Activated T-helper 1 cell treated with Interleukin-2 at 50 U/mL for 16 hours (primary cell): Measurements from ENCODE around the gene HACD2.

Experiments used
- DNase-seq: peaks from one replicate; pipeline ENCODE4 v3.0.0-alpha.2; 2020; ENCODE audit warnings: low read depth

HACD2 gene

DNA sequence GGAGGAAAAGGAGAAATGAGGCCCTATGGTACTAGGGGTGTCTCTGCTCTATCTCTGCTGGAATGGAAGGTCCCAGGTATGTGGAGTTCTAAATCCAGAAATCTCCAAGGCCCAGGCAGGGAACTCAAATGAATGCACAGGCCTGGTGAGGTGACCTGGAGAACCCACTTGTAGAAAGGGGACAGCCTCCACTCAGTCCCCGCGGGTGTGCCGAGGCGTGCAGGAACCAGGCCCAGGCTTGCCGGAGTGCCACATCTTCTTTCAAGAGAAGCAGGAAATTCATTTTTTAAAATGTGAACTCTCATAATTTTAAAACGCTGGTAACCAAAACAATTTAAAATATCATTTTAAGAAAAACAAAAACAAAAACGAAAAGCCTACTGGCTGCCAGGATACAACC is 103.8 kb downstream of the HACD2 start:
- DNase-seq: no peak

DNA sequence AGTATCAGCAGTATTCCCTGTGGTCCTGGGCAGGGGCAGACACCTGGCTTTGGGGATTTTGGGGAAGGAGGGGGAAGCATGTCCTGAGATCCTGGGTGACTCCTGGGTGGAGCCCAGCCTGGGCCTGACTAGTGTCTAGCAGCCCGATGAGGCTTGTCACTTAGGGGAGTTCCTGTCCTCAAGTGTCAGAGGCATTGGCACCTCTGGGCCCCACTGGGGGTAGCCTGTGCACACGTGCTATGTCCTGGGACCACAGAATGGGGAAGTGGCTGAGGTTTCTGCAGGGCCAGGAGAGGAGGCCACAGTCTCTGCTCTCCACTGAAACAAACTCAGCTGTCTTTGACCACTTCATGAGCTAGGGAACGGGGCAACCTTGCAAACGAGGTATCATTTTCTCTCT is 104.4 kb downstream of the HACD2 start:
- DNase-seq: no peak

- no peak for DNase-seq
Measured at GRCh38 chr3:123479891-123480290, 105.0 kb downstream of the HACD2 start.

DNA sequence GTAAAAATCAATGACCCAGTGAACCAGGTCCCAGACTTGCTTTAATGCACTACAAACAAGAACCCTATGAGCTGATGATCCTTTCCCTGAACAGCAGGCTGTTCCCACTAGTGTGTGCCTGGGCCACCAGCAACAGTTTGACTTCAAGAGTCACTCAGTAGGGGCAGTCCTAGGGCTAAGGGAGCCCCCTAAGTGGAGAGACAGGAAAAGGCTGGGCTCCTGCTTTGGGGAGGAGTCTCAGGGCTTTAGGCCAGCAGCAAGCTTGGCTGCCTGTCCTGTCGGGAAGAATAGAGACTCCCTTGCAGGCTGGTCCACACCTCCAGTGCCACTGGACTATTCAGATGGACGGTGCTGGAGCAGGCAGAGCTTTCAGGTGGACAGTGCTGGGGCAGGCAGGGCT is 106.5 kb downstream of the HACD2 start:
- DNase-seq: no peak

- DNase-seq: no peak
Measured at GRCh38 chr3:123476967-123477750, 107.7 kb downstream of the HACD2 start.

GRCh38 chr3:123475786-123476185 is 109.1 kb downstream of the HACD2 start:
- no peak for DNase-seq

DNA sequence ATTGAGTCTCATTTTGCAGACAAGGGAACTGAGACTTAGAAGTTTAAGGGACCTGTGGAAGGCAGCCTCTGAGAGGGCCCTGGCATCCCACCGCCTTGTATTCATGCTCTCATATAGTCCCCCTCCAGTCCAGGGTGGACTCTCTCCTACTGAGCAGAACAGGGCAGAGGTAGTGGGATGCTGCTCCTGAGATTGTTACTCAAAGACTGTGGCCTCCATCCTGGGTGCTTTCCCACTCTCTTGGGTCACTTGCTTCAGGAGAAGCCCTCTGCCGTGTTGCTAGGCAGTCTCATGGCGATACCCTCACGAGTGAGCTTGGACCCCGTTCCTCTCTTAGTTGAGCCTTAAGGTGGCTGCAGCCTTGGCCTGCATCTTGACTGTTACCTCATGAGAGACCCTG is 113.7 kb downstream of the HACD2 start:
- DNase-seq: no peak

DNA sequence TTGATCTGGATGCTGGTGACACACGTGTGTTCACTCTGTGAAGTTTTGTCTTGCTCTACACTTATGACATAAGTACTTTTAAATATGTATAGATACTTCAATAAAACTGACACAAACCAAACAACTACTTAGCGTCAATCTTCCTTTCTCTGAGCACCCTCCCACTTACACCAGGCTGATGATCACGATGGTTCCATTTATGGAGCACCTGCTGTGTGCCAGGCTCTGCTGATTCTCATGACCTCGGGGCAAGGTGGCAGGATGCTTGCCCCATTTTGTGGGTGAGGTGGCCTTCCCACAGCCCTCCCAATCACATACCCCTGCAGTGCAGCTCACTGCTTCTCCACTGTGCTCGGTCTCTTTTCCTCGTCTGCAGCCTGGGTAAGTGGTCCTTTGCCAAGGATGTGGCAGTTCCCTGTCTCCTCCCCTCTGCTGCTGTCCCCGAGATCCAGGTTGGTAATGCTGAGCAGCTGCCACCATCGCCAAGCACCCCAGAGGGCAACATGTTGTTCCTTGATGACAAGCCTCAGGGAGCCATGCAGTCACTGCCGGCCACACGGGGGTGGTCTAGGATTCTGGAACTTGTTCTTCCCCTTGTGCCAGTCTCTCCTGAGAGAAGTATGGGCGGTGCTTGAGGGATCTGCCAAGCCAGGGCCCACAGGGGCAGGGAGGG is 115.4 kb downstream of the HACD2 start:
- no peak for DNase-seq

GRCh38 chr3:123467046-123467445 is 117.8 kb downstream of the HACD2 start:
- no peak for DNase-seq

- no peak for DNase-seq
Measured at GRCh38 chr3:123464211-123464610, 120.6 kb downstream of the HACD2 start.

- no peak for DNase-seq
Measured at GRCh38 chr3:123459862-123460261, 125.0 kb downstream of the HACD2 start.

- DNase-seq: no peak
Measured at GRCh38 chr3:123458255-123458654, 126.6 kb downstream of the HACD2 start.

- no peak for DNase-seq
Measured at GRCh38 chr3:123457841-123458240, 127.0 kb downstream of the HACD2 start.

GRCh38 chr3:123453675-123454074 is 131.2 kb downstream of the HACD2 start:
- no peak for DNase-seq

GRCh38 chr3:123451186-123451585 is 133.7 kb downstream of the HACD2 start:
- no peak for DNase-seq

DNA sequence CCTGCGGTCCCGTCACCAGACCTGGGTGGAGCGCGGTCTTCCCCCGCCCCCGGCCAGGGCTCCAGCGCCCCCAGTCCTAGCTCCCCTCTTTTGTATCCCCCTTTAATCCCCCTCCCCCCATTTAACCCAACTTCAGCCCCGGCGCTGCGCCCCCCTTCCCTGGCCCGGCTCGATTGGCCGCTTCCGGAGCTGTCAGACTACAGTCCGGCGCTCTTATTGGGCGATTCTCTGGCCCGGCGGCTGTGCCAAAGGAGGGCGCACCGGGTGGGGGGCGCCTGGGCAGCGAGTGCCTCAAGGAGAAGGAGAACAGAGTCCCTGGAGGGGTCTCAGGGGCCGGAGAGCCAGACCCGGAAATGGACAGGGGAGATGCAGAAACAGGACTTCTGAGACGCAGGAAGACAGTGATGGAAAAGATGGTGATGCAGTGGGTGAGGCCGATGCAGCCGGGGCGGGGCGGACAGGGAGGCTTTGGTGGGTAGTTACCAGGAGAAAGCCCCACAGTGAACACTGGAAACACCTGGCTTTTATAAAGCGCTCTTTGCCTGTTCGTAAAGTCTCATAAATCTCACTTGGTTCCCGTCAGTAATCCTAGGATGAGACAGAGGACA is 134.8 kb downstream of the HACD2 start:
- no peak for DNase-seq

DNA sequence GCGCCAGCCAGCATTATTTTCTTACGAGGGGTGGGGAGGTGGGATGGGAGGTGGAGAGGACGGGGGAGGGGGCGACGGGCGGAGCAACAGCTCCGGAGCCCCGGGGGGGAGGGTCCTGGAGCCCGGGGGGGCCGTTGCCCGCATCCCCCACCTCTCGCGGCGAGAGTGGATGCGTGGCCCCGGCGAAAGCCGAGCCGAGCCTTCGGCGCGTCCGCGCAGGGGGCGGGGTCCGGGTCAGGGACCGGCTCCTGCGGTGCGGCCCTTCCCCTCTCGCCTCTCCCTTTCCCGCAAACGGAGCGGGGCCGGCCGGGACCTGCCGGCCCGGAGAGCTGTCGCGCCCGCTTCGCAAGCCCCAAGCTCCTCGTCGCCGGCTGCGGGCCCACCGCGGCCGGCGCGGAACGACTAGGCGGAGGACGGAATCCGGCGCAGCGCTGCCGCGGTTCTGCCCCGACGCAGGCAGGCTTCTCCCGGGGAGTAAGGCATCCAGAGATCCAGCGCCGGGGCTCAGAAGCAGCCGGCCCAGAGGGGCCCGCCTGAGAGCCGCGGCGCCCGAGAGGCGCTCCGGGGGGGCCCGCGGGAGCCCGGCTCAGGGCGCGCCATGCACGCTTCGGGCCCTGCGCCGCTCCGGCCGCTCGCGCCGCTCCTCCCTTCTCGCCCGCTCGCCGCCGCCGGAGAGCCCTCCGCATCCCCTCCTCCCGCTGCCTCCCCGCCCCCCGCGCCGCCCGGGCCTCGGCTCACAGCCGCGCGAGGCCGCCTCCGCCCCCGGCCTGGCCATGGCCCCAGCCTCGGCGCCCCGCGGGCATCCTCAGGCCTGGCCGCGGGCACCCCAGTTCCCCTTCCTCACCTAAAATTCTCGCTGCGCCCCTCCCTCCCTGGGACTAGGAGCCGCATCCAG is 135.5 kb downstream of the HACD2 start:
- no peak for DNase-seq

GRCh38 chr3:123448536-123449101 is 136.2 kb downstream of the HACD2 start, which contains the start of gene ADCY5:
Gene ADCY5 (minus strand): TSS chr3:123449090. CDS start chr3:123448545, 545 bp downstream.
- DNase-seq: no peak

GRCh38 chr3:123447749-123448517 is 136.9 kb downstream of the HACD2 start:
- DNase-seq: peak; percentile 5

DNA sequence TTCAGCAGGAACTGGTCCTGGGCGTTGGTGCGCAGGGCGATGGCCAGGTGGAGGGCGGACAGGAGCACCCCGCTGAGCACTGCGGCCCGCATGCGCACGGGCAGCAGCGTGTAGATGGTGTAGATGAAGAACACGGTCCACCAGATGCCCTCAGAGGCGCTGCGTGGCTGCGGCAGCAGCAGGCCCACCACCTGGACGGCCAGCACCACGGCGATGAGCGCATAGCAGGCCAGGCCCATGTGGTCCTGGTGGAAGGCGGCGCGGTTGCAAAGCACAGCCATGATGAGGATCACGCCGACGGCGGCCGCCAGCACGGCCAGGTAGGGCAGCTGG is 137.5 kb downstream of the HACD2 start:
- DNase-seq: no peak

GRCh38 chr3:123446610-123447109 is 138.2 kb downstream of the HACD2 start:
- no peak for DNase-seq
